Tibial nerve (tissue), 4 donors: ENCODE data around the gene SLC2A9.

Source experiments
- EP300 ChIP-seq, 2 donors: sonication (generic); formaldehyde crosslinking; IDR thresholded peaks; one replicate each; pipeline ENCODE4 v1.6.1; 2017; ENCODE audit warnings: antibody characterized with exemption in 2 of 2, mild to moderate bottlenecking in 1 of 2
- POLR2A ChIP-seq, 2 donors: fragments of 450-650 bp; IDR thresholded peaks; one replicate each; pipeline ENCODE4 v1.6.1; 2017; ENCODE audit warnings: antibody characterized with exemption in 2 of 2, mild to moderate bottlenecking in 2 of 2, moderate library complexity in 2 of 2
- TF ChIP-seq, protein P1 (sequence below), 5 experiments: fragments of 200-600 bp in 3 of 5; fragments of 450-650 bp in 2 of 5; sonication (generic) in 3 of 5; IDR thresholded peaks; one replicate each; pipeline ENCODE4 v1.5.1; 2016 to 2019; ENCODE audit warnings: antibody characterized with exemption in 5 of 5, mild to moderate bottlenecking in 3 of 5, moderate library complexity in 2 of 5

DNA sequence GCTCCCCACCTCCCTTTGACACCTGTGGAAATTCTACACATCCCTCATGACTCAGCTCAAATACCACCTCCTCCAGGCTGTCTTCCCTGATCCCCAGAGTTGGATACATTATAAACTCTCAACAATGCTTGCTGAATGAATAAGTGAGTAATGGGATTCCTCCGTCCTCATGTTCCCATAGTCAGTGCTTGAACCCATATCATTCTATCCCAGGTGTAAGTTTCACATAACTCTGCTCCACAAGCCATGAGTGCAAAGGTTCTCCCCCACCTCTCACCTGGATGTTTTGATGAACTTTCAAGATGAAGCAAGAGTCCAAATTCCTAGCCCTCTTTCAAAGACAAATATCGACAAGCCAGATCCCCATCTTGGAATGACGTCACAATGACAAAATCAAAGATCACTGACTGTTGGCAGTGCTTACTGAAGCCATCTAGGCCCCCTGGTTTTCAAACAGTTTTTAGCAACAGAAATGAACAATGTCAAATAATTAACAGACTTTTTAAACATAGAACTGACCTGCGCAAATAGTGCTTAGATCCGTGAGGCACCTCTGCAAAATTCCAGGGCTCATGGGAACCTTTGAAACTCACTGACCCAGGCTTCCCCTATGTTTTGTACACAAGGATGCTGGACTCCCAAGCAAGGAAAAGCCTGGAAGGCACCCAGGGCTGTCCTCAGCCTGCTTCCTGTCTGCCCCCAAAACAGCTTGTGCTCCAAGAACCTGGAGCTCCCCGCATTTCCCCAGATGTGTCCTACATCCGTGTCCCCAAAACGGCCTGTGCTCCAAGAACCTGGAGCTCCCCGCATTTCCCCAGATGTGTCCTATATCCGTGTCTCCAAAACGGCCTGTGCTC, 4.0 kb downstream of the SLC2A9 start:
- TF ChIP-seq, protein P1, sequence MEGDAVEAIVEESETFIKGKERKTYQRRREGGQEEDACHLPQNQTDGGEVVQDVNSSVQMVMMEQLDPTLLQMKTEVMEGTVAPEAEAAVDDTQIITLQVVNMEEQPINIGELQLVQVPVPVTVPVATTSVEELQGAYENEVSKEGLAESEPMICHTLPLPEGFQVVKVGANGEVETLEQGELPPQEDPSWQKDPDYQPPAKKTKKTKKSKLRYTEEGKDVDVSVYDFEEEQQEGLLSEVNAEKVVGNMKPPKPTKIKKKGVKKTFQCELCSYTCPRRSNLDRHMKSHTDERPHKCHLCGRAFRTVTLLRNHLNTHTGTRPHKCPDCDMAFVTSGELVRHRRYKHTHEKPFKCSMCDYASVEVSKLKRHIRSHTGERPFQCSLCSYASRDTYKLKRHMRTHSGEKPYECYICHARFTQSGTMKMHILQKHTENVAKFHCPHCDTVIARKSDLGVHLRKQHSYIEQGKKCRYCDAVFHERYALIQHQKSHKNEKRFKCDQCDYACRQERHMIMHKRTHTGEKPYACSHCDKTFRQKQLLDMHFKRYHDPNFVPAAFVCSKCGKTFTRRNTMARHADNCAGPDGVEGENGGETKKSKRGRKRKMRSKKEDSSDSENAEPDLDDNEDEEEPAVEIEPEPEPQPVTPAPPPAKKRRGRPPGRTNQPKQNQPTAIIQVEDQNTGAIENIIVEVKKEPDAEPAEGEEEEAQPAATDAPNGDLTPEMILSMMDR (IDR thresholded peaks at IDR 0.05) = no peak
- TF ChIP-seq POLR2A (IDR thresholded peaks at IDR 0.05) (no peak), EP300 (IDR thresholded peaks at IDR 0.05) (no peak)
